Left ventricle myocardium inferior (tissue), 1 donor: Measurements from ENCODE around the gene CNN1. TPM values are rescaled to one million over a fixed set of nuclear protein-coding genes. Genes with fewer than 3 reads are reported as not detected.

Experiments used
- DNase-seq: peaks from one replicate; pipeline ENCODE4 v3.0.0-alpha.2; 2020
- H3K27ac ChIP-seq: fragments of 200-600 bp; replicated peaks from 2 replicates; pipeline ENCODE4 v1.8.0; 2021
- H3K27me3 ChIP-seq: fragments of 200-600 bp; 2 replicates; pipeline ENCODE4 v1.8.0; 2021; ENCODE audit warnings: low read depth
- H3K36me3 ChIP-seq: fragments of 200-600 bp; 2 replicates; pipeline ENCODE4 v1.8.0; 2021
- H3K4me1 ChIP-seq: fragments of 200-600 bp; 2 replicates; pipeline ENCODE4 v1.8.0; 2021
- H3K4me3 ChIP-seq: fragments of 200-600 bp; 2 replicates; pipeline ENCODE4 v1.8.0; 2021; ENCODE audit warnings: mild to moderate bottlenecking, moderate library complexity
- H3K9me3 ChIP-seq: fragments of 200-600 bp; replicated peaks from 2 replicates; pipeline ENCODE4 v1.8.0; 2021
- CTCF ChIP-seq: fragments of 200-600 bp; IDR thresholded peaks from 2 replicates; pipeline ENCODE4 v1.8.0; 2021; ENCODE audit warnings: antibody characterized with exemption, mild to moderate bottlenecking, borderline replicate concordance
- intact Hi-C: fragments of 100-400 bp; cut with micrococcal nuclease; formaldehyde crosslinking; loops from one replicate; pipeline ENCODE4 v1.11.0; 2022
- total RNA-seq: library from RNA; stranded (reverse); fragmentation: NEBNext Ultra II Directional; extraction: Animal tissue kit (Norgen Biotek cat#: 25700); gene quantifications from one replicate; pipeline ENCODE4 v1.2.1, GENCODE V29; 2021
- donor health status: DM: no; HTN: yes; CAD: no; lungs with severe emphysema.

Gene CNN1
- total RNA-seq, 1 donor from 2014 or later: 133 TPM

DNA sequence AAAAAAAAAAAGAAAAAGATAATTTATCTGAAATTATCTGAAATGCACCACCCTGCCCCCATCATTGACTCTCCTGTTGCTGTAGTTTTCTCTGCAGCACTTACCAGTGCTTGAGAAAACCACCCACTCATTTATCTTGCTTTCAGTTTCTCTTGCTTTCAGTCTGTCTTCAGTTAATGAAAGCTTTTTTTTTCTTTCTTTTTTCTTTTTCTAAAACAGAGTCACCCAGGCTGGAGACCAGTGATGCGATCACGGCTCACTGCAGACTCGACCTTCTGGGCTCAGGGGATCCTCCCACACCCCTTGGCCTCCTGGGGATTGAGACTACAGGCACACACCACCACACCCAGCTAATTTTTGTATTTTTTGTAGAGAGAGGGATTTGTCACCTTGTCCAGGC is 43.1 kb downstream of the CNN1 start:
- no peak for TF ChIP-seq CTCF
- Histone ChIP-seq H3K4me3 (no peak overlapping the region), H3K27ac (no peak overlapping the region), H3K36me3 (no peaks in the 10 kb centered on the region), H3K9me3 (no peaks in the 10 kb centered on the region), H3K27me3 (peaks cover 22% of the 10 kb centered on the region), H3K4me1 (peaks cover 11% of the 10 kb centered on the region)
- no peak for DNase-seq
- intact Hi-C loops: no loop called here

DNA sequence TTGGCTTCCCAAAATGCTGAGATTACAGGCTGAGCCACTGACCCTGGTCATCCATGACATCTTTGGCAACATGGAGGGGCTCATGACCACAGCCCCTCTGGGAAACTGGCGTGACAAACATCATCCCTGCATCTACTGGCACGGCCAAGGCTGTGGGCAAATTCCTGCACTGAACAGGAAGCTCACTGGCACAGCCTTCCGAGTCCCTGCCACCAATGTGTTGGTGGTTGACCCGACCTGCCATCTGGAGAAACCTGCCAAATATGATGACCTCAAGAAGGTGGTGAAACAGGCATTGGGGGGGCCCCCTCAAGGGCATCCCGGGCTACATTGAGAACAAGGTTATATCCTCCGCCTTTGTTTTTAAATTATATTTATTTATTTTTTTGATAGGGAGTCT is 47.7 kb downstream of the CNN1 start:
- Histone ChIP-seq H3K4me3 (no peak overlapping the region), H3K9me3 (no peaks in the 10 kb centered on the region), H3K4me1 (peaks cover 5% of the 10 kb centered on the region), H3K36me3 (no peaks in the 10 kb centered on the region), H3K27me3 (no peaks in the 10 kb centered on the region), H3K27ac (no peak overlapping the region)
- TF ChIP-seq CTCF: no peak
- intact Hi-C loops: no loop called here
- no peak for DNase-seq

DNA sequence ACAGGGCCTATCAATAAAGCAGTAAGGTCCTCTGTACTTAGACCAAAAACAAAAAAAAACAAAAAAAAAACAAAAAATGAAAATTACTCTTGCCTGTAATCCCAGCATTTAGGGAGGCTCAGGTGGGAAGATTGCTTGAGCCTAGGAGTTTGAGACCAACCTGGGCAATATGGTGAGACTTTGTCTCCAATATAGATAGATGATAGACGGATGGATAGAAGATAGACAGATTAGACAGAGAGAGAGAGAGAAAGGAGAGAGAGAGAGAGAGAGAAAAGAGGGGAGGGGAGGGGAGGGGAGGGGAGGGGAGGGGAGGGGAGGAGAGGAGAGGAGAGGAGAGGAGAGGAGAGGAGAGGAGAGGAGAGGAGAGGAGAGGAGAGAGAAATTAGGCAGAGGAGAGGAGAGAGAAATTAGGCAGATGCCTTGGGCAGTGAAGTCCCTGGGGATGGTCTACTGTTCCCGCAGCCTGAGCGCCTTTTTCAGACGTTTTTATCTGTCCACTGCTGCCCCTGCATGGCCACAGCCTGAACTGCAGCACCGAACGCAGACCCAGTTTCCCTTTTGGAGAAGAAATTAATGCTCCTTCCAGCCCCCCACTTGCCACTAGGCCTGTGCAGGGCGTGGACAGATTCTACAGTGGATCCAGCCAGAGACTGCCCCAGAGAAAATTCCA is 48.8 kb downstream of the CNN1 start:
- H3K9me3 ChIP-seq: no peaks in the 10 kb centered on the region
- H3K4me3 ChIP-seq: no peak overlapping the region
- peak; percentile 74 for DNase-seq
- H3K27ac ChIP-seq: no peak overlapping the region
- TF ChIP-seq CTCF: peak; percentile 87
- intact Hi-C loops: no loop called here
- H3K27me3 ChIP-seq: no peaks in the 10 kb centered on the region
- no peaks in the 10 kb centered on the region for H3K36me3 ChIP-seq
- H3K4me1 ChIP-seq: peaks cover 5% of the 10 kb centered on the region

DNA sequence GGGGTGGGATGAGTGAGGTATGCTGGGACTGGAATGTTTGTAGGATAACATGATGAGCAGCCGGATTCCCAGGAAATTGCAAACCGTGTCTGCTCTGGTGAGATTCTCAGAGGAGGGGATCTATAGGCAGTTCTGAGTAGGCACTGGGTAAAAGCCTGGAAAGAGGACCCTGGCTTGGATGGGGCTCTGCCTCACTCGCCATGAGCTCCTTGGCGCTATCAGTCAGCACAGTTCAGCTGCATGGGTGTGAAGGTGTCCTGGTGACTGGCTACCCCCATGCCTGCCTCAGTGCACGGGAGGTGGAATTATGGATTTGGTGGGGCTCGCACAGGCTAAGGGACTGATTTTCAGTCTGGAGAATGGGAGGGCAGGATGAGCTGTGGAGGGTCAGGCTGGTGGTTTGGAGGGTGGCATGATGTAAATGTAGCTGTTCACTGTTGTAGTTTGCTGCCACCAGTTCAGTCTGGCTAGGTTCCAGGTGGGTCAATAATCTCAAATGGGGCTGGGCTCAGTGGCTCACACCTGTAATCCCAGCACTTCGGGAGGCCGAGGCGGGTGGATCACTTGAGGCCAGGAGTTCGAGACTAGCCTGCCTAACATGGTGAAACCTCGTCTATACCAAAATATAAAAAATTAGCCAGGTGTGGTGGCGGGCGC is 49.5 kb downstream of the CNN1 start:
- Histone ChIP-seq H3K4me1 (peaks cover 5% of the 10 kb centered on the region), H3K27me3 (no peaks in the 10 kb centered on the region), H3K27ac (no peak overlapping the region), H3K36me3 (no peaks in the 10 kb centered on the region), H3K4me3 (no peak overlapping the region), H3K9me3 (no peaks in the 10 kb centered on the region)
- no peak for DNase-seq
- intact Hi-C loops: no loop called here
- no peak for TF ChIP-seq CTCF

- TF ChIP-seq CTCF: no peak
- no peak for DNase-seq
- intact Hi-C loops: no loop called here
Observed at GRCh38 chr19:11594084-11594483, 55.4 kb downstream of the CNN1 start.

More at GRCh38 chr19:11594084-11594483, 55.4 kb downstream of the CNN1 start:
- Histone ChIP-seq H3K9me3 (no peaks in the 10 kb centered on the region), H3K27ac (no peak overlapping the region), H3K27me3 (no peaks in the 10 kb centered on the region), H3K4me1 (peaks cover 22% of the 10 kb centered on the region), H3K36me3 (no peaks in the 10 kb centered on the region), H3K4me3 (no peak overlapping the region)
